ENCODE measurements around the gene CCNYL1.

GRCh38 chr2:207772081-207772843 is 60.8 kb downstream of the CCNYL1 start:
- TF ChIP-seq POLR2A (IDR thresholded peaks at IDR 0.05) (no peak), EP300 (IDR thresholded peaks at IDR 0.05) (no peak), CTCF (IDR thresholded peaks at IDR 0.05) (no peak)

All from ovary (tissue), 3 donors.